ENCODE results near the gene ZDHHC9. TPM values are rescaled to one million over a fixed set of nuclear protein-coding genes. Genes with fewer than 3 reads are reported as not detected.

Gene ZDHHC9
- total RNA-seq, 1 donor from 2014 or later = 13.6 TPM

GRCh38 chrX:129840344-129840743, 3.3 kb downstream of the ZDHHC9 start:
- H3K27ac Mint-ChIP-seq = no peak overlapping the region
- H3K27me3 Mint-ChIP-seq (ENCODE audit: insufficient read depth) = peaks cover 2% of the 10 kb centered on the region
- no peak overlapping the region for H3K4me3 Mint-ChIP-seq
- peaks cover 17% of the 10 kb centered on the region for H3K4me1 Mint-ChIP-seq (ENCODE audit: low read depth)
- no peak for DNase-seq (ENCODE audit: low spot score)
- intact Hi-C loops (cut with micrococcal nuclease) = loop anchor here (5.0 kb wide), 3 partner anchors 83 to 233 kb away; partner anchors contain the start of gene BCORL1
- no peaks in the 10 kb centered on the region for H3K9me3 Mint-ChIP-seq
- peaks cover 20% of the 10 kb centered on the region for H3K36me3 Mint-ChIP-seq (ENCODE audit: low read depth)

GRCh38 chrX:129836827-129837226, 6.9 kb downstream of the ZDHHC9 start:
- Mint-ChIP-seq H3K27me3 (ENCODE audit: insufficient read depth) (no peaks in the 10 kb centered on the region), H3K27ac (no peak overlapping the region), H3K4me1 (ENCODE audit: low read depth) (peaks cover 13% of the 10 kb centered on the region), H3K4me3 (no peak overlapping the region), H3K36me3 (ENCODE audit: low read depth) (peaks cover 18% of the 10 kb centered on the region), H3K9me3 (no peaks in the 10 kb centered on the region)
- DNase-seq (ENCODE audit: low spot score) = no peak
- intact Hi-C loops (cut with micrococcal nuclease) = no loop called here

GRCh38 chrX:129833153-129833990, 10.3 kb downstream of the ZDHHC9 start:
- peaks cover 7% of the 10 kb centered on the region for H3K36me3 Mint-ChIP-seq (ENCODE audit: low read depth)
- no peak overlapping the region for H3K4me3 Mint-ChIP-seq
- no peak overlapping the region for H3K27ac Mint-ChIP-seq
- H3K4me1 Mint-ChIP-seq (ENCODE audit: low read depth) = no peaks in the 10 kb centered on the region
- no peak for DNase-seq (ENCODE audit: low spot score)
- H3K9me3 Mint-ChIP-seq = no peaks in the 10 kb centered on the region
- H3K27me3 Mint-ChIP-seq (ENCODE audit: insufficient read depth) = no peaks in the 10 kb centered on the region
- intact Hi-C loops (cut with micrococcal nuclease) = no loop called here

GRCh38 chrX:129831091-129831885, 12.4 kb downstream of the ZDHHC9 start:
- no peak for DNase-seq (ENCODE audit: low spot score)
- no peaks in the 10 kb centered on the region for H3K9me3 Mint-ChIP-seq
- H3K27me3 Mint-ChIP-seq (ENCODE audit: insufficient read depth) = no peaks in the 10 kb centered on the region

GRCh38 chrX:129830494-129830893, 13.2 kb downstream of the ZDHHC9 start:
- no peaks in the 10 kb centered on the region for H3K9me3 Mint-ChIP-seq
- no peaks in the 10 kb centered on the region for H3K27me3 Mint-ChIP-seq (ENCODE audit: insufficient read depth)
- no peak overlapping the region for H3K4me3 Mint-ChIP-seq
- intact Hi-C loops (cut with micrococcal nuclease) = no loop called here
- peaks cover 6% of the 10 kb centered on the region for H3K4me1 Mint-ChIP-seq (ENCODE audit: low read depth)
- no peak for DNase-seq (ENCODE audit: low spot score)
- peaks cover 1% of the 10 kb centered on the region for H3K36me3 Mint-ChIP-seq (ENCODE audit: low read depth)
- H3K27ac Mint-ChIP-seq = no peak overlapping the region

More at GRCh38 chrX:129831091-129831885, 12.4 kb downstream of the ZDHHC9 start:
- H3K4me1 Mint-ChIP-seq (ENCODE audit: low read depth) = peaks cover 2% of the 10 kb centered on the region
- intact Hi-C loops (cut with micrococcal nuclease) = no loop called here
- no peak overlapping the region for H3K4me3 Mint-ChIP-seq
- no peaks in the 10 kb centered on the region for H3K36me3 Mint-ChIP-seq (ENCODE audit: low read depth)
- H3K27ac Mint-ChIP-seq = no peak overlapping the region

- intact Hi-C loops (cut with micrococcal nuclease) = no loop called here
- Mint-ChIP-seq H3K4me3 (no peak overlapping the region), H3K27ac (peak overlapping the region; percentile 23), H3K4me1 (ENCODE audit: low read depth) (peaks cover 18% of the 10 kb centered on the region), H3K27me3 (ENCODE audit: insufficient read depth) (no peaks in the 10 kb centered on the region), H3K9me3 (no peaks in the 10 kb centered on the region), H3K36me3 (ENCODE audit: low read depth) (peaks cover 13% of the 10 kb centered on the region)
- DNase-seq (ENCODE audit: low spot score) = no peak
Measured at GRCh38 chrX:129825746-129826505, 17.8 kb downstream of the ZDHHC9 start.

- DNase-seq (ENCODE audit: low spot score) = no peak
- no peak overlapping the region for H3K4me3 Mint-ChIP-seq
- no peaks in the 10 kb centered on the region for H3K27me3 Mint-ChIP-seq (ENCODE audit: insufficient read depth)
- no peaks in the 10 kb centered on the region for H3K9me3 Mint-ChIP-seq
- no peak overlapping the region for H3K27ac Mint-ChIP-seq
- intact Hi-C loops (cut with micrococcal nuclease) = no loop called here
- peaks cover 14% of the 10 kb centered on the region for H3K36me3 Mint-ChIP-seq (ENCODE audit: low read depth)
- peaks cover 18% of the 10 kb centered on the region for H3K4me1 Mint-ChIP-seq (ENCODE audit: low read depth)
Measured at GRCh38 chrX:129824620-129825019, 19.1 kb downstream of the ZDHHC9 start.

- peaks cover 18% of the 10 kb centered on the region for H3K4me1 Mint-ChIP-seq (ENCODE audit: low read depth)
- H3K27ac Mint-ChIP-seq = peak overlapping the region; percentile 63
- H3K36me3 Mint-ChIP-seq (ENCODE audit: low read depth) = peaks cover 14% of the 10 kb centered on the region
- no peaks in the 10 kb centered on the region for H3K9me3 Mint-ChIP-seq
- intact Hi-C loops (cut with micrococcal nuclease) = loop anchor here (1.0 kb wide), 5 partner anchors 40 to 216 kb away; partner anchors contain the start of gene APLN
- no peak for DNase-seq (ENCODE audit: low spot score)
- no peaks in the 10 kb centered on the region for H3K27me3 Mint-ChIP-seq (ENCODE audit: insufficient read depth)
- no peak overlapping the region for H3K4me3 Mint-ChIP-seq
Measured at GRCh38 chrX:129823522-129823921, 20.2 kb downstream of the ZDHHC9 start.

GRCh38 chrX:129823115-129823514, 20.6 kb downstream of the ZDHHC9 start:
- H3K9me3 Mint-ChIP-seq = no peaks in the 10 kb centered on the region
- intact Hi-C loops (cut with micrococcal nuclease) = loop anchor here (1.0 kb wide), 5 partner anchors 40 to 216 kb away; partner anchors contain the start of gene APLN
- H3K4me1 Mint-ChIP-seq (ENCODE audit: low read depth) = peaks cover 18% of the 10 kb centered on the region
- no peak overlapping the region for H3K27ac Mint-ChIP-seq
- peak; percentile 24 for DNase-seq (ENCODE audit: low spot score)
- H3K4me3 Mint-ChIP-seq = no peak overlapping the region
- no peaks in the 10 kb centered on the region for H3K27me3 Mint-ChIP-seq (ENCODE audit: insufficient read depth)
- peaks cover 14% of the 10 kb centered on the region for H3K36me3 Mint-ChIP-seq (ENCODE audit: low read depth)

GRCh38 chrX:129818123-129818522, 25.6 kb downstream of the ZDHHC9 start:
- intact Hi-C loops (cut with micrococcal nuclease) = no loop called here
- H3K27me3 Mint-ChIP-seq (ENCODE audit: insufficient read depth) = no peaks in the 10 kb centered on the region
- H3K4me3 Mint-ChIP-seq = no peak overlapping the region
- no peaks in the 10 kb centered on the region for H3K9me3 Mint-ChIP-seq
- H3K27ac Mint-ChIP-seq = no peak overlapping the region
- peaks cover 22% of the 10 kb centered on the region for H3K36me3 Mint-ChIP-seq (ENCODE audit: low read depth)
- H3K4me1 Mint-ChIP-seq (ENCODE audit: low read depth) = peaks cover 5% of the 10 kb centered on the region
- DNase-seq (ENCODE audit: low spot score) = no peak

- H3K4me3 Mint-ChIP-seq = no peak overlapping the region
- no peak for DNase-seq (ENCODE audit: low spot score)
- no peaks in the 10 kb centered on the region for H3K27me3 Mint-ChIP-seq (ENCODE audit: insufficient read depth)
- peaks cover 7% of the 10 kb centered on the region for H3K4me1 Mint-ChIP-seq (ENCODE audit: low read depth)
- intact Hi-C loops (cut with micrococcal nuclease) = no loop called here
- H3K36me3 Mint-ChIP-seq (ENCODE audit: low read depth) = peaks cover 25% of the 10 kb centered on the region
- H3K27ac Mint-ChIP-seq = no peak overlapping the region
- H3K9me3 Mint-ChIP-seq = no peaks in the 10 kb centered on the region
Measured at GRCh38 chrX:129813662-129814368, 29.9 kb downstream of the ZDHHC9 start.
